Activated CD4-positive, alpha-beta memory T cell treated with anti-CD3 and anti-CD28 coated beads, Interleukin-2, amount 10 ng/mL, durations not matched to agents 7 days and 5 days (primary cell): Measurements from ENCODE around the gene NDUFS4. TPM values are rescaled to one million over a fixed set of nuclear protein-coding genes. Genes with fewer than 3 reads are reported as not detected.
"Not testable (repeated sequence)": the region's sequence is repeated elsewhere in the genome, so short reads cannot be mapped to it uniquely, and the experiment has no call there.

Experiments
- CTCF ChIA-PET: fragments of 350-600 bp; sonication (Branson Sonifier 250); formaldehyde crosslinking; loops from one replicate; lab custom pipeline; 2021; ENCODE audit warnings: antibody characterized with exemption, inconsistent platforms; lab: Charles Lee
- POLR2A ChIA-PET: fragments of 350-600 bp; sonication (Branson Sonifier 250); formaldehyde crosslinking; loops from one replicate; lab custom pipeline; 2021; ENCODE audit warnings: antibody characterized with exemption; lab: Charles Lee
- DNase-seq: peaks from one replicate; pipeline ENCODE4 v3.0.0-alpha.2; 2020
- H3K27ac Mint-ChIP-seq: one replicate; pipeline ENCODE4 v1.8.0; 2021; ENCODE audit warnings: mild to moderate bottlenecking, mixed read lengths
- H3K27me3 Mint-ChIP-seq: one replicate; pipeline ENCODE4 v1.8.0; 2021; ENCODE audit warnings: mixed read lengths
- H3K36me3 Mint-ChIP-seq: one replicate; pipeline ENCODE4 v1.8.0; 2021; ENCODE audit warnings: low read depth, mixed read lengths
- H3K4me1 Mint-ChIP-seq: one replicate; pipeline ENCODE4 v1.8.0; 2021; ENCODE audit warnings: mixed read lengths
- H3K4me3 Mint-ChIP-seq: one replicate; pipeline ENCODE4 v1.8.0; 2021; ENCODE audit warnings: mild to moderate bottlenecking, mixed read lengths
- H3K9me3 Mint-ChIP-seq: one replicate; pipeline ENCODE4 v1.8.0; 2021; ENCODE audit warnings: mixed read lengths
- total RNA-seq, 2 experiments: library from RNA; stranded (reverse); gene quantifications; one replicate each; pipeline ENCODE4 v1.2.3, GENCODE V29; 2021

NDUFS4 gene
- total RNA-seq, 2 experiments from 2014 or later: 51.7 to 55.6 TPM

GRCh38 chr5:53631251-53631650 lies 70.8 kb downstream of the NDUFS4 start:
- H3K27ac Mint-ChIP-seq: no peak overlapping the region
- H3K36me3 Mint-ChIP-seq: peaks cover 36% of the 10 kb centered on the region
- no peak for DNase-seq
- H3K9me3 Mint-ChIP-seq: peaks cover 10% of the 10 kb centered on the region
- H3K4me3 Mint-ChIP-seq: no peak overlapping the region
- ChIA-PET POLR2A (no interaction called here), CTCF (no interaction called here)
- no peaks in the 10 kb centered on the region for H3K27me3 Mint-ChIP-seq
- no peaks in the 10 kb centered on the region for H3K4me1 Mint-ChIP-seq

- Mint-ChIP-seq H3K4me3 (no peak overlapping the region), H3K27me3 (no peaks in the 10 kb centered on the region), H3K36me3 (peaks cover 14% of the 10 kb centered on the region), H3K4me1 (no peaks in the 10 kb centered on the region), H3K27ac (no peak overlapping the region), H3K9me3 (no peaks in the 10 kb centered on the region)
- ChIA-PET POLR2A (no interaction called here), CTCF (no interaction called here)
- no peak for DNase-seq
Measured at GRCh38 chr5:53642061-53642460, 81.6 kb downstream of the NDUFS4 start.

- no peak overlapping the region for H3K4me3 Mint-ChIP-seq
- no peaks in the 10 kb centered on the region for H3K4me1 Mint-ChIP-seq
- ChIA-PET POLR2A (interaction anchor here (0.9 kb wide), 1 partner anchor 12 kb away, joined by 3 read pairs; no protein-coding TSS in a partner anchor), CTCF (no interaction called here)
- no peak overlapping the region for H3K27ac Mint-ChIP-seq
- H3K27me3 Mint-ChIP-seq: no peaks in the 10 kb centered on the region
- no peaks in the 10 kb centered on the region for H3K9me3 Mint-ChIP-seq
- peaks cover 19% of the 10 kb centered on the region for H3K36me3 Mint-ChIP-seq
- no peak for DNase-seq
Measured at GRCh38 chr5:53643445-53643844, 83.0 kb downstream of the NDUFS4 start.

DNA sequence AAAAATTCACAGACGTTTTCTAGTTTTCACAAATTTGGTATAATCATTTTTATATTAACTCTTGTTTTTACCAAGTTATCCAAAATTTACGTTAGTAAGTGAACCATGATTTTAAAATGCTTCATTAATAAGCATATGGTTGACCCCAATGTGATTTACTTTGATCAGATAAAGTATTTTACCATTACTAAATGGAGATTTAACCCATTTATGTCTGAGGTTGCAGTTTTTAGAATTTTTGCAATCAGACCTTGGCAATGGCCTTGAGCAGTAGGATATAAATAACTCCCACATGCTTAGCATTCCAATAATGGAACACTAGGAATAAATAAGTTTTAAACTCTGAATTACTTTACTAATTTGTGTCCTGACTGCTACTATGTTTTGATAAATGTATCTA lies 84.6 kb downstream of the NDUFS4 start:
- ChIA-PET POLR2A (no interaction called here), CTCF (no interaction called here)
- Mint-ChIP-seq H3K9me3 (peaks cover 3% of the 10 kb centered on the region), H3K4me3 (no peak overlapping the region), H3K27ac (no peak overlapping the region), H3K4me1 (no peaks in the 10 kb centered on the region), H3K27me3 (no peaks in the 10 kb centered on the region), H3K36me3 (peaks cover 26% of the 10 kb centered on the region)
- DNase-seq: no peak

GRCh38 chr5:53649352-53649751 lies 88.9 kb downstream of the NDUFS4 start:
- Mint-ChIP-seq H3K4me3 (no peak overlapping the region), H3K36me3 (peaks cover 20% of the 10 kb centered on the region), H3K27ac (no peak overlapping the region), H3K9me3 (peaks cover 3% of the 10 kb centered on the region), H3K4me1 (no peaks in the 10 kb centered on the region), H3K27me3 (no peaks in the 10 kb centered on the region)
- no peak for DNase-seq
- ChIA-PET CTCF (no interaction called here), POLR2A (no interaction called here)

- H3K27ac Mint-ChIP-seq, H3K27me3 Mint-ChIP-seq, CTCF ChIA-PET, POLR2A ChIA-PET, DNase-seq, H3K4me3 Mint-ChIP-seq, H3K4me1 Mint-ChIP-seq: not testable (repeated sequence)
- Mint-ChIP-seq H3K9me3 (peaks cover 10% of the 10 kb centered on the region), H3K36me3 (peaks cover 50% of the 10 kb centered on the region)
Measured at GRCh38 chr5:53660573-53660972, 100.1 kb downstream of the NDUFS4 start.

DNA sequence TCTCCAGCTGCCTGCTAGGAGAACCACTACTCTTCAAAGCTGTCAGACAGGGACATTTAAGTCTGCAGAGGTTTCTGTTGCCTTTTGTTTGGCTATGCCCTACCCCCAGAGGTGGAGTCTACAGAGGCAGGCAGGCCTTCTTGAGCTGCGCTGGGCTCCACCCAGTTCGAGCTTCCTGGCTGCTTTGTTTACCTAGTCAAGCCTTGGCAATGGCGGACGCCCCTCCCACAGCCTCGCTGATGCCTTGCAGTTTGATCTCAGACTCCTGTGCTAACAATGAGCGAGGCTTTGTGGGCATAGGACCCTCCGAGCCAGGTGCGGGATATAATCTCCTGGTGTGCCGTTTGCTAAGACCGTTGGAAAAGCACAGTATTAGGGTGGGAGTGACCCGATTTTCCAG lies 104.9 kb downstream of the NDUFS4 start:
- peaks cover 10% of the 10 kb centered on the region for H3K9me3 Mint-ChIP-seq
- POLR2A ChIA-PET, H3K27ac Mint-ChIP-seq, DNase-seq, H3K4me1 Mint-ChIP-seq, H3K27me3 Mint-ChIP-seq, CTCF ChIA-PET, H3K4me3 Mint-ChIP-seq: not testable (repeated sequence)
- H3K36me3 Mint-ChIP-seq: peaks cover 43% of the 10 kb centered on the region

GRCh38 chr5:53667621-53668020 lies 107.2 kb downstream of the NDUFS4 start:
- H3K4me3 Mint-ChIP-seq: no peak overlapping the region
- H3K27ac Mint-ChIP-seq: no peak overlapping the region
- peaks cover 8% of the 10 kb centered on the region for H3K9me3 Mint-ChIP-seq
- no peaks in the 10 kb centered on the region for H3K4me1 Mint-ChIP-seq
- no peak for DNase-seq
- ChIA-PET CTCF (no interaction called here), POLR2A (no interaction called here)
- no peaks in the 10 kb centered on the region for H3K27me3 Mint-ChIP-seq
- H3K36me3 Mint-ChIP-seq: peaks cover 31% of the 10 kb centered on the region

DNA sequence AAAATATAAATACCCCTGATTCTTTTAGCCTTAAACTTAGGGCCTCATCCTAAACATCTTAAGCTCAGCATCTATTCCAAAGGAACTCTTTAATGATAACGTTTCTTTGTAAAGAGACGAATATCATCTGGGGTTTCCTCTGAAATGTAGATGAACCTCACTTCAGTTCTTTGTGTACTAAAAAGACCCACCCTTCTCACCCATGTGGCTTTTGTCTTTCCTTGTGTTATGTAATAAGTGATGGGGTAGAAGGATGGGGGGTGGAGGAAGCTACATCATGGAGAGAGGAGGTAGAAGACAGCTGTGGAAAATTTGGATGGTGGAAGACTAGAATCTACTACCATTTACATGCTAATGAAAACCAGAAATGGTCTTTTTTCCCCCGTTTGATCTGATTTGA lies 111.0 kb downstream of the NDUFS4 start:
- POLR2A ChIA-PET: no interaction called here
- Mint-ChIP-seq H3K27ac (no peak overlapping the region), H3K4me3 (no peak overlapping the region), H3K27me3 (no peaks in the 10 kb centered on the region), H3K9me3 (no peaks in the 10 kb centered on the region), H3K36me3 (peaks cover 4% of the 10 kb centered on the region), H3K4me1 (no peaks in the 10 kb centered on the region)
- DNase-seq: no peak
- CTCF ChIA-PET: no interaction called here

DNA sequence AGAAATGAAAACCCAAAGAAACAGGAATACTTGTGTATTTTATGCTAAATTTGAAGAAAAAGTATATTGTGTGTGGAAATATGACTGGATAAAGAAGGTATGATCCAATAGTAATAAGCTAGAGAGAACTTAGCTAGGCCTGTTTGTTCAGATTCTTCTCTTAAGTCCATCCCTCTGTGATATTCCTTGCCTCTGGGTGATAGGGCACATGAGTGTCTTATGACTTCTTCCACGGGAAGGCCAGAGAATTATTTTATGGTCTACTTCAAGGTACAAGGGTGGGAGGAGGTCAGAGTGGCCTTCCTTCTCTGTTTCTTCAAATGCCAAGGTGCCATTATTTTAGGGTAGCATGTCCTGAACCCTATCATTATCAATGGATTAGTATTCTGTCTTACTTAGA lies 113.7 kb downstream of the NDUFS4 start:
- DNase-seq: no peak
- Mint-ChIP-seq H3K27ac (no peak overlapping the region), H3K9me3 (peaks cover 3% of the 10 kb centered on the region), H3K27me3 (no peaks in the 10 kb centered on the region), H3K36me3 (no peaks in the 10 kb centered on the region), H3K4me3 (no peak overlapping the region), H3K4me1 (no peaks in the 10 kb centered on the region)
- CTCF ChIA-PET: no interaction called here
- POLR2A ChIA-PET: no interaction called here

- Mint-ChIP-seq H3K27me3 (no peaks in the 10 kb centered on the region), H3K36me3 (peaks cover 6% of the 10 kb centered on the region), H3K9me3 (peaks cover 8% of the 10 kb centered on the region), H3K27ac (no peak overlapping the region), H3K4me1 (no peaks in the 10 kb centered on the region), H3K4me3 (no peak overlapping the region)
- POLR2A ChIA-PET: no interaction called here
- CTCF ChIA-PET: no interaction called here
- no peak for DNase-seq
Measured at GRCh38 chr5:53677632-53678031, 117.2 kb downstream of the NDUFS4 start.

DNA sequence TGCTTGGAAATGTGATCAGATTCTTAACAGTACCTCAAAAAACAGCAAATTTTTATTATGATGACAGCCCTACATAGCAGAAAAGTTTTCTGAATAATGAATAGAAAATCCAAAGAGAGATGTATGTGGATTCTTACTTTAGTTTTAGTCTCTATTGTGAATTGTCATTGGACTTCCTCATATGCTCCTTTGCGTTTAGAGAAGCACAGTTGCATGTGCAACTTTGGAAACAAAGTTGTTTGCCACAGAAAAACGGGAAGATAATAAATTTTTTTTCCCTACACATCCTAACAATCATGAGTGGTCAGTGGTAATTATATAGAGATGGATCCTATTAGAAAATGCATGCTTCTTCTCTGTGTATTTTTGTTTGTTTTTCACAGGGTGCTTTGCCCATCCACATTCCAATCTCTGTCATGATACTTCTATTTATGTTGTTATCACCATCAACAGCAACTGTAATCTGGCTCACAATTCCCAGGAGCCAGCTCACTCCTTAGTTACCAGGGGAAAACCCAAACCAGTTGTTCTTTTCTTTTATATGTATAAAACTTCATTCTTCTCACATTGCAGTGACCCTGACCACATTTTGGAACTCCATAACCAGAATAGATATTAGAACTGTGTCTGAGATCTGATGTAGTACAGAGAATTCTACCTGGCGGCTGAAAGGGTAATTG lies 118.7 kb downstream of the NDUFS4 start:
- H3K9me3 Mint-ChIP-seq: peaks cover 8% of the 10 kb centered on the region
- H3K4me1 Mint-ChIP-seq: no peaks in the 10 kb centered on the region
- H3K36me3 Mint-ChIP-seq: peaks cover 6% of the 10 kb centered on the region
- no peak for DNase-seq
- H3K4me3 Mint-ChIP-seq: no peak overlapping the region
- H3K27me3 Mint-ChIP-seq: no peaks in the 10 kb centered on the region
- no peak overlapping the region for H3K27ac Mint-ChIP-seq
- POLR2A ChIA-PET: no interaction called here
- CTCF ChIA-PET: no interaction called here

DNA sequence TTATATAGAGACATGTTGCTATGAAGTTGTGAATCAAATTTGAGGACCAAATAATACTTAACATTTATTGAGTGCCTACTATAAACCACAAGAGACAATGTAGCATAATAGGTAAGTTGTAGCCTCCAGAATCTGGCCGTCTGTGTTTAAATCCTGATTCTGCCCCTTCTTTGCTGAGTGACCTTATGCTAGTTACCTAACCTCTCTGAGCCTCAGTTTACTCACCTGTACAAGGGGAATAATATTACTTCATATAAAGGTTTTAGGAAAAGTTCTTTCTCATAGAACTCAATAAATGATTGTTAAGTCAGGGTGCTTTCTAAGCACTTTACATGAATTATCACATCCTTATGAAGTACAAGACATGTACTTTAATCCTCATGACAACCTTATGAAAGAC lies 120.6 kb downstream of the NDUFS4 start:
- H3K4me1 Mint-ChIP-seq: no peaks in the 10 kb centered on the region
- H3K27ac Mint-ChIP-seq: no peak overlapping the region
- H3K36me3 Mint-ChIP-seq: peaks cover 9% of the 10 kb centered on the region
- no peak overlapping the region for H3K4me3 Mint-ChIP-seq
- H3K27me3 Mint-ChIP-seq: no peaks in the 10 kb centered on the region
- peaks cover 8% of the 10 kb centered on the region for H3K9me3 Mint-ChIP-seq
- DNase-seq: no peak
- ChIA-PET POLR2A (no interaction called here), CTCF (no interaction called here)

- Mint-ChIP-seq H3K27me3 (no peaks in the 10 kb centered on the region), H3K4me3 (no peak overlapping the region), H3K9me3 (peaks cover 23% of the 10 kb centered on the region), H3K36me3 (peaks cover 3% of the 10 kb centered on the region), H3K27ac (no peak overlapping the region), H3K4me1 (no peaks in the 10 kb centered on the region)
- DNase-seq: no peak
- ChIA-PET CTCF (no interaction called here), POLR2A (no interaction called here)
Measured at GRCh38 chr5:53691014-53691413, 130.6 kb downstream of the NDUFS4 start.
